ENCODE measurements around the gene SH3YL1. TPM values are rescaled to one million over a fixed set of nuclear protein-coding genes. Genes with fewer than 3 reads are reported as not detected.
A peak's percentile ranks its signal among the peaks of the same experiment; 100 is the strongest.

The SH3YL1 gene
- total RNA-seq, 2 experiments from 2014 or later: 17.7 to 18.1 TPM

GRCh38 chr2:209470-209869 is 54.4 kb downstream of the SH3YL1 start:
- ChIA-PET POLR2A (no interaction called here), CTCF (interaction anchor here (0.6 to 1.0 kb wide), 2 partner anchors 12 to 31 kb away, joined by 3 read pairs; no protein-coding TSS in a partner anchor)
- ATAC-seq (no peak), DNase-seq (no peak)
- Mint-ChIP-seq H3K27me3 (peaks cover 5% of the 10 kb centered on the region), H3K4me3 (no peak overlapping the region), H3K27ac (no peak overlapping the region), H3K9me3 (ENCODE audit: low read depth) (no peaks in the 10 kb centered on the region), H3K4me1 (no peaks in the 10 kb centered on the region), H3K36me3 (ENCODE audit: low read depth) (no peaks in the 10 kb centered on the region)
- intact Hi-C loops (cut with DNase I, micrococcal nuclease): no loop called here

DNA sequence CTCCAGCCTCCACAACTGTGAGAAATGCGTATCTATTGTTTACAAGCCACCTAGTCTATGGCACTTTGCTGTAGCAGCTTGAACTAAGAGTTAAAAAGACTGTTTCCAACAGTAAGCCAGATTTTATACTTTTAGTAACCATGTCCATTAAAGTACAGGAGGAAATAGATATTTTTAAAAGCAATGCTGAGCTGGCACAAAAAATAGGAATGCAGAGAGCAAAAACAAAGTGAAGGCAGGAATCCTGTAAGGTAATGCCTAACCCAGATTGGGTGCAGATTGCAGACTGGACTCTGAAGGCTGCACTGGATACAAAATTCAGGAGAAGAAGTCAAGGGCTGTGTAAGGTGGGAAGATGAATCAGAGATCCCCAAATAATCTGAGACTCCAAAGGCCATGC is 55.5 kb downstream of the SH3YL1 start:
- ChIA-PET POLR2A (no interaction called here), CTCF (no interaction called here)
- H3K27ac Mint-ChIP-seq: no peak overlapping the region
- peaks cover 5% of the 10 kb centered on the region for H3K27me3 Mint-ChIP-seq
- intact Hi-C loops (cut with DNase I, micrococcal nuclease): no loop called here
- no peak for ATAC-seq
- no peaks in the 10 kb centered on the region for H3K36me3 Mint-ChIP-seq (ENCODE audit: low read depth)
- H3K4me3 Mint-ChIP-seq: no peak overlapping the region
- H3K9me3 Mint-ChIP-seq (ENCODE audit: low read depth): no peaks in the 10 kb centered on the region
- no peaks in the 10 kb centered on the region for H3K4me1 Mint-ChIP-seq
- no peak for DNase-seq

GRCh38 chr2:203984-204383 is 59.8 kb downstream of the SH3YL1 start:
- peaks cover 7% of the 10 kb centered on the region for H3K4me1 Mint-ChIP-seq
- intact Hi-C loops (cut with DNase I, micrococcal nuclease): no loop called here
- no peak overlapping the region for H3K27ac Mint-ChIP-seq
- H3K27me3 Mint-ChIP-seq: no peaks in the 10 kb centered on the region
- CTCF ChIA-PET: interaction anchor here (1.2 kb wide), 1 partner anchor 23 kb away, joined by 3 read pairs; no protein-coding TSS in a partner anchor
- H3K36me3 Mint-ChIP-seq (ENCODE audit: low read depth): no peaks in the 10 kb centered on the region
- DNase-seq (no peak), ATAC-seq (no peak)
- POLR2A ChIA-PET: no interaction called here
- no peak overlapping the region for H3K4me3 Mint-ChIP-seq
- H3K9me3 Mint-ChIP-seq (ENCODE audit: low read depth): no peaks in the 10 kb centered on the region

- POLR2A ChIA-PET: no interaction called here
These were observed 60.4 kb downstream of the SH3YL1 start for GRCh38 chr2:203401-203800.

DNA sequence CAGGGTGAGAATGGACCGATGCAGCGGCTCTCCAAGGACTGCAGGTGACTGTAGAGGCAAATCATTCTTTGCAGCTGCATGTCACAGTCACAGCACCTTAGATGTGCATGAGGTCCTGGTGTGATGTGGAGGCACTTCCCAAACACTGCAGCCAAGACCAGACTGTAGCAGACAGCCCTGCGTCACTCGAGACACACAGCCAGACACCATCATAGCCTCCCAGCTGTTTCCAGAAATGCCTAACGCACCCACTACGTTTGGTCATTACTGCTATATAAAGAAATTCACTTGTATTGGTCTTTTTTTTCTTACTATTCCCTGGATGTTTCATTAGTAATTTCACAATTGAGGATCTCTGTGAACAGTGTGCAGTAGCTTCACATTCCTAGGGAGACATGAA is 60.9 kb downstream of the SH3YL1 start:
- DNase-seq: no peak
- Mint-ChIP-seq H3K4me3 (no peak overlapping the region), H3K36me3 (ENCODE audit: low read depth) (no peaks in the 10 kb centered on the region), H3K27ac (no peak overlapping the region), H3K4me1 (peaks cover 7% of the 10 kb centered on the region), H3K27me3 (no peaks in the 10 kb centered on the region), H3K9me3 (ENCODE audit: low read depth) (no peaks in the 10 kb centered on the region)
- intact Hi-C loops (cut with DNase I, micrococcal nuclease): no loop called here
- no peak for ATAC-seq
- ChIA-PET POLR2A (no interaction called here), CTCF (no interaction called here)

More at GRCh38 chr2:203401-203800, 60.4 kb downstream of the SH3YL1 start:
- no peak for DNase-seq
- H3K4me3 Mint-ChIP-seq: no peak overlapping the region
- H3K27me3 Mint-ChIP-seq: no peaks in the 10 kb centered on the region
- peaks cover 7% of the 10 kb centered on the region for H3K4me1 Mint-ChIP-seq
- H3K27ac Mint-ChIP-seq: no peak overlapping the region
- intact Hi-C loops (cut with DNase I, micrococcal nuclease): no loop called here
- no peaks in the 10 kb centered on the region for H3K36me3 Mint-ChIP-seq (ENCODE audit: low read depth)
- no peaks in the 10 kb centered on the region for H3K9me3 Mint-ChIP-seq (ENCODE audit: low read depth)
- CTCF ChIA-PET: no interaction called here
- ATAC-seq: no peak

DNA sequence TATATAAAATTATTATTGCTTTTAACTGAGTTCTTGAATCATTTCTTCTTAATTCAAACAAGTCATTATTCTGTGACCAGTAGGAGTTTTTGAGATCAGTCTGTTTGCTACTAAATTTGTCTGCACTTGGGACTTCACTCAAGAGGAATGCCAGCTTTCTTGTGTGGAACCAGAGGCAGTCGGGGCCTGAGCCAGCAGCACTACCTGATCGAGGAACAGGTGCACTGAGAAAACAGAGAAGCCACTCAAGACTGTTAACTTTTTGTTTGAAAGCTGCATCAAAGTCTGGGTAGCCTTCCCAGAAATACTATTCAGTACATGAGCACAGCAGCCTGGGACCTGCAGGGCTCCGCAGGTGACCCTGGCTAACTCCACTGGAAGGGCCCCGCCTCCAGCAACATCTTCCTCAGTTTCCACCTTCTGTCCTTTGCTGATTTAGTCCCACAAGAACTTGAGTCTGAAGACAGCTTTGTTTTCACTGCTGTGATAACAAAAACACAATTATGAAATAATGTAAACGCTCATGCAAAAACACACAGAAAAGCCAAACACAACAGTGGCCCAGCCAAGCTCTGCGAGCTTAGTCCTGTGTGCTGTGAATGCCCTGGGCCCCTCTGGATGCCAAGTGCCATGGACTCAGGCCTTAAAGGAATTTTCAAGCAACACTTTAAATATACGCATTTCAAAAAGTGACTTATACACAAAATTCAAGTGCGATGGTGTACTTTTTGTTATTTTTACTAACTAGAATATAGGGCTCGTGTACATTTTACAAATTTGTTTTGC is 62.0 kb downstream of the SH3YL1 start:
- H3K27me3 Mint-ChIP-seq: no peaks in the 10 kb centered on the region
- POLR2A ChIA-PET: no interaction called here
- intact Hi-C loops (cut with DNase I, micrococcal nuclease): no loop called here

DNA sequence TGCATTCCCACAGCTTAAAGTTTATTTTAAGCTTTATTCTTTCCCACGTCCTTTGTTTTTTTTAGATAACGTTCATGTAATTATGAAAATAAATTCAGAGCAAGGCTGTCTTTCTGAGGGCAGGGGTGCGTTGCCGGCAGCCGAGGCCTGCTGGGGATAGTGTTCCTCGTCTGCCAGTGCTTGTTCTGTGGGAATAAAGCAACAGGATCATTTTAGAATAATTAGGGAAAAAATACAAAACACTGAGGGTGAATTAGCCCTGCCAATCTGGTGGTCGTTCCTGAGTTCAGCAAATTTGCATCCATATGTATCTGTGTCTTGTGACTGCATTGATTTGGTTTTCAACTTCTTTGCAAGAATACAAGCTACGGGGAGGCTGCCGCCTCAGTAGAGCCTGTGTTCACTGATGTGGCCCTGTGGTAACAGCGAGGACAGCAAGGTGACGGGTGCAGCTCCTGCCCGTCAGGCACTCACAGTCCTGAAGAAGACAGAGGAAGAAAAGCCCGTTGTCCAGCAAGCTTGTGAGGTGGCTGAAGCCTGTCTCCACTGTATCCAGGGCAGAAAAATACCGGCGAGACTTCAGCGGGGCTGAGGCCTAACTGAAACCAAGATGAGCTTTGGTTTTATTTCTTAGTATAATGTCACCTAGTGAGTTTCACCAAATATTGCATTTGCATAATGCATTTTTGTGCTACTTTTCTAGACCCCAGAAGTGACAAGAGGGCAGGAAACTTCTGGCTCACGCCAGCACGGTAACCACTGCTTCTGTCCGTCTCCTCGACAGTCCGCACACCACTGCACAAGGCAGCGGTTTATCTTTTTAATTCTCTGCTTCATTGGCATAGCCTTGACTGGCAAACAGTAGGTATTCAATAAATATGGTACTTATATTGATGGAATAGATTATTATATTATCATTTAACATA is 64.5 kb downstream of the SH3YL1 start:
- Mint-ChIP-seq H3K4me1 (peaks cover 7% of the 10 kb centered on the region), H3K27ac (no peak overlapping the region), H3K36me3 (ENCODE audit: low read depth) (no peaks in the 10 kb centered on the region), H3K27me3 (no peaks in the 10 kb centered on the region), H3K4me3 (no peak overlapping the region), H3K9me3 (ENCODE audit: low read depth) (no peaks in the 10 kb centered on the region)
- DNase-seq (no peak), ATAC-seq (no peak)
- ChIA-PET CTCF (no interaction called here), POLR2A (no interaction called here)
- intact Hi-C loops (cut with DNase I, micrococcal nuclease): no loop called here

More for the DNA sequence above, 62.0 kb downstream of the SH3YL1 start:
- ATAC-seq: no peak
- H3K4me1 Mint-ChIP-seq: peaks cover 7% of the 10 kb centered on the region
- no peaks in the 10 kb centered on the region for H3K9me3 Mint-ChIP-seq (ENCODE audit: low read depth)
- CTCF ChIA-PET: interaction anchor here (0.8 kb wide), 1 partner anchor 18 kb away, joined by 3 read pairs; no protein-coding TSS in a partner anchor
- H3K36me3 Mint-ChIP-seq (ENCODE audit: low read depth): no peaks in the 10 kb centered on the region
- H3K4me3 Mint-ChIP-seq: no peak overlapping the region
- no peak overlapping the region for H3K27ac Mint-ChIP-seq
- no peak for DNase-seq

GRCh38 chr2:196406-196805 is 67.4 kb downstream of the SH3YL1 start:
- Mint-ChIP-seq H3K36me3 (ENCODE audit: low read depth) (no peaks in the 10 kb centered on the region), H3K27ac (no peak overlapping the region), H3K4me3 (no peak overlapping the region), H3K9me3 (ENCODE audit: low read depth) (no peaks in the 10 kb centered on the region), H3K27me3 (no peaks in the 10 kb centered on the region), H3K4me1 (no peaks in the 10 kb centered on the region)
- CTCF ChIA-PET: no interaction called here
- intact Hi-C loops (cut with DNase I, micrococcal nuclease): no loop called here
- POLR2A ChIA-PET: no interaction called here
- DNase-seq (no peak), ATAC-seq (no peak)

- H3K4me3 Mint-ChIP-seq: no peak overlapping the region
- H3K27ac Mint-ChIP-seq: no peak overlapping the region
- H3K4me1 Mint-ChIP-seq: no peaks in the 10 kb centered on the region
- ChIA-PET POLR2A (no interaction called here), CTCF (no interaction called here)
- intact Hi-C loops (cut with DNase I, micrococcal nuclease): no loop called here
- no peak for ATAC-seq
- no peaks in the 10 kb centered on the region for H3K27me3 Mint-ChIP-seq
- H3K9me3 Mint-ChIP-seq (ENCODE audit: low read depth): no peaks in the 10 kb centered on the region
- no peaks in the 10 kb centered on the region for H3K36me3 Mint-ChIP-seq (ENCODE audit: low read depth)
- DNase-seq: no peak
These were observed 67.9 kb downstream of the SH3YL1 start for GRCh38 chr2:195932-196331.

GRCh38 chr2:193141-193671 is 70.6 kb downstream of the SH3YL1 start:
- no peaks in the 10 kb centered on the region for H3K9me3 Mint-ChIP-seq (ENCODE audit: low read depth)
- intact Hi-C loops (cut with DNase I, micrococcal nuclease): no loop called here
- no peaks in the 10 kb centered on the region for H3K4me1 Mint-ChIP-seq
- ChIA-PET POLR2A (no interaction called here), CTCF (no interaction called here)
- DNase-seq (no peak), ATAC-seq (peak; percentile 26)
- no peaks in the 10 kb centered on the region for H3K36me3 Mint-ChIP-seq (ENCODE audit: low read depth)
- H3K4me3 Mint-ChIP-seq: no peak overlapping the region
- H3K27ac Mint-ChIP-seq: no peak overlapping the region
- no peaks in the 10 kb centered on the region for H3K27me3 Mint-ChIP-seq

- peaks cover 3% of the 10 kb centered on the region for H3K36me3 Mint-ChIP-seq (ENCODE audit: low read depth)
- CTCF ChIA-PET: interaction anchor here (0.6 kb wide), 1 partner anchor 58 kb away, joined by 3 read pairs; no protein-coding TSS in a partner anchor
- intact Hi-C loops (cut with DNase I, micrococcal nuclease): no loop called here
- no peak overlapping the region for H3K27ac Mint-ChIP-seq
- ATAC-seq (no peak), DNase-seq (no peak)
- no peak overlapping the region for H3K4me3 Mint-ChIP-seq
- no peaks in the 10 kb centered on the region for H3K4me1 Mint-ChIP-seq
- no peaks in the 10 kb centered on the region for H3K27me3 Mint-ChIP-seq
- POLR2A ChIA-PET: no interaction called here
- peaks cover 3% of the 10 kb centered on the region for H3K9me3 Mint-ChIP-seq (ENCODE audit: low read depth)
These were observed 72.3 kb downstream of the SH3YL1 start for GRCh38 chr2:191311-192190.
